ENCODE data around the gene STUM.
"Not testable (repeated sequence)": the region's sequence is repeated elsewhere in the genome, so short reads cannot be mapped to it uniquely, and the experiment has no call there.

The STUM gene

GRCh38 chr1:226597616-226598454, 49.3 kb downstream of the STUM start:
- DNase-seq (ENCODE audit: low read depth): no peak
- H3K4me3 ChIP-seq (ENCODE audit: low read depth, low read length): no peak overlapping the region
- TF ChIP-seq, protein P1, sequence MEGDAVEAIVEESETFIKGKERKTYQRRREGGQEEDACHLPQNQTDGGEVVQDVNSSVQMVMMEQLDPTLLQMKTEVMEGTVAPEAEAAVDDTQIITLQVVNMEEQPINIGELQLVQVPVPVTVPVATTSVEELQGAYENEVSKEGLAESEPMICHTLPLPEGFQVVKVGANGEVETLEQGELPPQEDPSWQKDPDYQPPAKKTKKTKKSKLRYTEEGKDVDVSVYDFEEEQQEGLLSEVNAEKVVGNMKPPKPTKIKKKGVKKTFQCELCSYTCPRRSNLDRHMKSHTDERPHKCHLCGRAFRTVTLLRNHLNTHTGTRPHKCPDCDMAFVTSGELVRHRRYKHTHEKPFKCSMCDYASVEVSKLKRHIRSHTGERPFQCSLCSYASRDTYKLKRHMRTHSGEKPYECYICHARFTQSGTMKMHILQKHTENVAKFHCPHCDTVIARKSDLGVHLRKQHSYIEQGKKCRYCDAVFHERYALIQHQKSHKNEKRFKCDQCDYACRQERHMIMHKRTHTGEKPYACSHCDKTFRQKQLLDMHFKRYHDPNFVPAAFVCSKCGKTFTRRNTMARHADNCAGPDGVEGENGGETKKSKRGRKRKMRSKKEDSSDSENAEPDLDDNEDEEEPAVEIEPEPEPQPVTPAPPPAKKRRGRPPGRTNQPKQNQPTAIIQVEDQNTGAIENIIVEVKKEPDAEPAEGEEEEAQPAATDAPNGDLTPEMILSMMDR (IDR thresholded peaks at IDR 0.05; ENCODE audit: control insufficient read depth, extremely low read depth, insufficient read depth): no peak

DNA sequence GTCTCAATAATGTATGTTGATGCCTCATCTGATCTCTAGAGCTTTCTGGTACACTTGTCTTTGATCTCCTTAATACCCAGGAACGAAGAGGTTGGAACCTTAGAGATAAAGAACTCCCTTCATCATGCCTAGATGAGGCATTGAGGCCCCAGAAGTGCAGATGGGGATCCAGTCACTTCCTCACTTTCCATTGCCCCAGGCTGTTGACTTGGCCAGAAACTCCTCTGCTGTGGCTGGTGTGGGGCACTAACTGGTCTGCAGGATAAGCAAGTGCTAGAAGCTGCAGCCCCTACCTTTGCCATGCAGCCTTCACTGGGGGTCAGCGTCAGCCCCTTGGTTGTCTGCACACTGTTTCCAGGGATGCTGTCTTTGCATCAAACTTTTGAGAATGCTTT, 49.9 kb downstream of the STUM start:
- DNase-seq (ENCODE audit: low read depth): no peak
- H3K4me3 ChIP-seq (ENCODE audit: low read depth, low read length): no peak overlapping the region
- TF ChIP-seq, protein P1 (IDR thresholded peaks at IDR 0.05; ENCODE audit: control insufficient read depth, extremely low read depth, insufficient read depth): no peak

GRCh38 chr1:226598955-226599354, 50.4 kb downstream of the STUM start:
- H3K4me3 ChIP-seq (ENCODE audit: low read depth, low read length); DNase-seq (ENCODE audit: low read depth): not testable (repeated sequence)

DNA sequence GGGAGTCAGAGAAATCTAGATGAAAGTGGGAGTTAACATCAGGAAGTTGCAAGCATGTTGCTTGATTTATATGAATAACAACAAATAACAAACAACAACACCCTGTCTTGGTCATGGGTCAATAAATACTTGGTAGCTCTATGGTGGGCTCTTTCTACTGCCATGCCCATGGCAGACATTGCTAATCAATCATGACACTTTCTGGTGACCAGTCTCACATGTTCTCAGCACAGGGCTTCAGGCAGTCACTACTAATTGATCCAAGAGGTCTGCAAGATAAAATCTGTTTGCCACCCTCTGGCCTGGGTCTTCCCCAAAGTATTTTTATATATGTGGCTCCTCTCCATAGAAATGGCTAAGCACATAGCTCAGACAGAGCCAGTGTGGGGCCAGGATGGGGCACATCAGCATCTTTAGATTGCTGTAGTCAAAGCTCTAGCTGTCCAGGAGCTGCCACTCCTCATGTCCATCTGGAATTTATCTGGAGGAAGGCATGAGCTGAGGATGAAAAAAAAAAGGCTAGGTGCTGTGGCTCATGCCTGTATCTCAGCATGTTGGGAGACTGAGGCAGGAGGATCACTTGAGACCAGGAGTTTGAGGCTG, 51.2 kb downstream of the STUM start:
- DNase-seq (ENCODE audit: low read depth): no peak
- H3K4me3 ChIP-seq (ENCODE audit: low read depth, low read length): no peak overlapping the region
- TF ChIP-seq, protein P1 (IDR thresholded peaks at IDR 0.05; ENCODE audit: control insufficient read depth, extremely low read depth, insufficient read depth): no peak

DNA sequence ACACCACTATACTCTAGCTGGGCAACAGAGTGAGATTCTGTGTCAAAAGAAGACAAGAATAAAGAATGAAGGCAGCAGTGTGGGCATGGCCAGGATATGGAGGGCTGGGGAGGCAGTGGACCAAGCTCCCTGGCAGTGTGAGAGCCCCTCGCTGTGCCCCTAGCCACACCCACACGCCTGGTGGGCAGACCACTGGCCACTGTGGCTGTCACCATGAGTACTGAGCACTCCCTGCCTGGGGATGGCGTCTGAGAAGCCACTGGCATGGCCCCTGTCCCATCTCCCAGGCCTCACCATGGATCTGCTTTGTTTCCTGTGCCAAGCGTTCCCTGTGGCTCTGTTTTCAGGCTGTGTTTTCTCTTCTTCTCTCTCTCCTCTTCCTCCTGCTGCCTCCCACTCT, 51.7 kb downstream of the STUM start:
- no peak for DNase-seq (ENCODE audit: low read depth)
- TF ChIP-seq, protein P1 (IDR thresholded peaks at IDR 0.05; ENCODE audit: control insufficient read depth, extremely low read depth, insufficient read depth): no peak
- no peak overlapping the region for H3K4me3 ChIP-seq (ENCODE audit: low read depth, low read length)

DNA sequence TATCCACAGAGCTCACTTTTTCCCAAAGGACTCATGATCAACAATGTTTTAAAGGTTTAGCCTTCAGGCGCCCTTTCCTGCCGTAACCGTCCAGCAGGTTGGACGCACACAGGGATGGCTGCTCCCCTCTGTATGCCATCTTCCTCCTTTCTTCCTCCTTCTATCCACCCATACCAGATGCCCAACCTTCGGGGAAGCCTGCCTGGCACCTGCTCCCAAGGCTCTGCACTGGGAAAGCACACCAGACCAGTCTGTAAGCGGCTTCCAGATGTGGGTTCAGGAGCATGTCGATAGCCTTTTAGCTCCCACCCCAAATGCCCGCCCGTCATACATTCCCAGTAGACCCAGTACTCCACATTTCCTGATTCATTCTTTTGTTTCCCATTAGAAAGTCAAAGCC, 52.9 kb downstream of the STUM start:
- TF ChIP-seq, protein P1 (IDR thresholded peaks at IDR 0.05; ENCODE audit: control insufficient read depth, extremely low read depth, insufficient read depth): no peak
- no peak overlapping the region for H3K4me3 ChIP-seq (ENCODE audit: low read depth, low read length)
- DNase-seq (ENCODE audit: low read depth): no peak

GRCh38 chr1:226602186-226603021, 53.8 kb downstream of the STUM start:
- TF ChIP-seq, protein P1 (IDR thresholded peaks at IDR 0.05; ENCODE audit: control insufficient read depth, extremely low read depth, insufficient read depth): no peak
- DNase-seq (ENCODE audit: low read depth): no peak
- H3K4me3 ChIP-seq (ENCODE audit: low read depth, low read length): no peak overlapping the region

Data from LNCaP clone FGC (cell line).